NCI-H2171 treated with DMSO at 0.1 percent for 48 hours (cell line): ENCODE results near the gene METTL8.

Experiments
- DNase-seq: peaks from one replicate; lab custom pipeline; 2025; lab: John Stamatoyannopoulos, UW

METTL8 gene

GRCh38 chr2:171433763-171434012 is at the start of gene METTL8:
METTL8 (minus strand) TSS chr2:171433990; CDS start chr2:171392185, 41,805 bp downstream.
- no peak for DNase-seq

- DNase-seq, result no peak
These were observed 49.1 kb upstream of the METTL8 start for GRCh38 chr2:171482877-171483276.

- no peak for DNase-seq
These were observed 48.5 kb upstream of the METTL8 start for GRCh38 chr2:171482308-171482707.

GRCh38 chr2:171480908-171481307 is 47.1 kb upstream of the METTL8 start:
- no peak for DNase-seq

- no peak for DNase-seq
These were observed 45.5 kb upstream of the METTL8 start for GRCh38 chr2:171479154-171479814.

GRCh38 chr2:171478345-171478744 is 44.6 kb upstream of the METTL8 start:
- no peak for DNase-seq

GRCh38 chr2:171475979-171476378 is 42.2 kb upstream of the METTL8 start:
- no peak for DNase-seq

- DNase-seq, result no peak
These were observed 36.3 kb upstream of the METTL8 start for GRCh38 chr2:171470129-171470528.

GRCh38 chr2:171469176-171469575 is 35.4 kb upstream of the METTL8 start:
- DNase-seq, result no peak

GRCh38 chr2:171460537-171460936 is 26.7 kb upstream of the METTL8 start:
- no peak for DNase-seq

- DNase-seq, result no peak
These were observed 25.7 kb upstream of the METTL8 start for GRCh38 chr2:171459498-171459897.

GRCh38 chr2:171452773-171453172 is 19.0 kb upstream of the METTL8 start:
- DNase-seq, result no peak

GRCh38 chr2:171451074-171451473 is 17.3 kb upstream of the METTL8 start:
- no peak for DNase-seq

- DNase-seq, result no peak
These were observed 13.9 kb upstream of the METTL8 start for GRCh38 chr2:171447675-171448074.

- no peak for DNase-seq
These were observed 7.7 kb upstream of the METTL8 start for GRCh38 chr2:171441470-171441869.

GRCh38 chr2:171436307-171436706 is 2.5 kb upstream of the METTL8 start:
- no peak for DNase-seq

GRCh38 chr2:171434013-171434989 is 511 bp upstream of the METTL8 start, which contains the start of gene DCAF17:
DCAF17 (plus strand) TSS chr2:171434226; CDS start chr2:171434578, 352 bp downstream.
- DNase-seq, result peak; percentile 98

GRCh38 chr2:171432969-171433762 is 624 bp downstream of the METTL8 start:
- DNase-seq, result peak; percentile 84

- DNase-seq, result no peak
These were observed 1.4 kb downstream of the METTL8 start for GRCh38 chr2:171432206-171432968.

- no peak for DNase-seq
These were observed 2.1 kb downstream of the METTL8 start for GRCh38 chr2:171431677-171432167.
